GM19025 (cell line): ENCODE measurements around the gene RPS16.
"Not testable (repeated sequence)": the region's sequence is repeated elsewhere in the genome, so short reads cannot be mapped to it uniquely, and the experiment has no call there.

ENCODE experiments used
- ATAC-seq: cut with Tn5 transposase; IDR thresholded peaks from one replicate; pipeline ENCODE4 v1.9.1; 2021; ENCODE audit warnings: mild to moderate bottlenecking, low read depth, moderate library complexity; ENCODE audit not compliant: unreplicated experiment

RPS16 gene

GRCh38 chr19:39435499-39436349 lies at the start of gene RPS16:
Gene RPS16, minus strand, starts transcription at chr19:39435949. Its CDS starts 54 bp downstream, at chr19:39435895.
- peak; percentile 70 for ATAC-seq

- ATAC-seq = no peak
These were observed 47.4 kb upstream of the RPS16 start for GRCh38 chr19:39483141-39483540.

- no peak for ATAC-seq
These were observed 45.9 kb upstream of the RPS16 start for GRCh38 chr19:39481676-39482075.

GRCh38 chr19:39481229-39481545 lies 45.4 kb upstream of the RPS16 start:
- ATAC-seq = no peak

- ATAC-seq = peak; percentile 88
These were observed 44.8 kb upstream of the RPS16 start, which contains the start of gene TIMM50 for GRCh38 chr19:39480337-39481228. Gene TIMM50, plus strand, starts transcription at chr19:39480838. Its CDS starts 16 bp downstream, at chr19:39480854.

- ATAC-seq = no peak
These were observed 44.2 kb upstream of the RPS16 start for GRCh38 chr19:39479916-39480315.

GRCh38 chr19:39479319-39479801 lies 43.6 kb upstream of the RPS16 start:
- ATAC-seq = not testable (repeated sequence)

- ATAC-seq = no peak
These were observed 40.0 kb upstream of the RPS16 start for GRCh38 chr19:39475748-39476147.

- ATAC-seq = no peak
These were observed 38.4 kb upstream of the RPS16 start for GRCh38 chr19:39474139-39474620.

GRCh38 chr19:39473443-39473960 lies 37.8 kb upstream of the RPS16 start:
- no peak for ATAC-seq

- no peak for ATAC-seq
These were observed 37.1 kb upstream of the RPS16 start for GRCh38 chr19:39472746-39473442.

- ATAC-seq = no peak
These were observed 36.2 kb upstream of the RPS16 start for GRCh38 chr19:39471756-39472536.

- ATAC-seq = no peak
These were observed 35.1 kb upstream of the RPS16 start for GRCh38 chr19:39470724-39471339.

- ATAC-seq = no peak
These were observed 33.8 kb upstream of the RPS16 start for GRCh38 chr19:39469567-39469966.

- no peak for ATAC-seq
These were observed 33.3 kb upstream of the RPS16 start for GRCh38 chr19:39469036-39469435.

GRCh38 chr19:39467941-39468340 lies 32.2 kb upstream of the RPS16 start:
- no peak for ATAC-seq

- no peak for ATAC-seq
These were observed 30.4 kb upstream of the RPS16 start for GRCh38 chr19:39465956-39466747.

GRCh38 chr19:39463403-39463802 lies 27.7 kb upstream of the RPS16 start:
- ATAC-seq = no peak
